ENCODE data around the gene VEPH1.
A peak's percentile ranks its signal among the peaks of the same experiment; 100 is the strongest.
"Not testable (repeated sequence)": the region's sequence is repeated elsewhere in the genome, so short reads cannot be mapped to it uniquely, and the experiment has no call there.

The VEPH1 gene

DNA sequence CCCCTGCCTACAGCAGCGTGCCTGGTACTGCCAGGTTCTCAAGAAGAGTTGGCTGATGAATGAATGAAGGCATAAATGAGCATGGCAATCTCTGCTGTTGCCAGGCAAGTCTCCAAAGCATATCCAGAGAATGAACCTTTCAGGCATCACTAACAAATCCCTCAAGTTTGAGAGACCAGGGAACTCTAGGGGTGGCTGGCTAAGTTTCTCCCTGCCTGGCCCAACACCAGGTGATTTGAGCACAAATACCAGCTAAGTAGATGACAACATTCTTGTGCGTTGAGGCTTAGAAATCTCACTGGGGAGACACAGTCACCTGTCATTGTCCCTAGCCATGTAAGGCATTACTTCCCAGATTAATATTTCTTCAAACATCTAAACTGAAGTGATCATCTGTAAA is 147.9 kb downstream of the VEPH1 start:
- DNase-seq (ENCODE audit: insufficient read length, low spot score), result no peak
- no peak for FAIRE-seq

DNA sequence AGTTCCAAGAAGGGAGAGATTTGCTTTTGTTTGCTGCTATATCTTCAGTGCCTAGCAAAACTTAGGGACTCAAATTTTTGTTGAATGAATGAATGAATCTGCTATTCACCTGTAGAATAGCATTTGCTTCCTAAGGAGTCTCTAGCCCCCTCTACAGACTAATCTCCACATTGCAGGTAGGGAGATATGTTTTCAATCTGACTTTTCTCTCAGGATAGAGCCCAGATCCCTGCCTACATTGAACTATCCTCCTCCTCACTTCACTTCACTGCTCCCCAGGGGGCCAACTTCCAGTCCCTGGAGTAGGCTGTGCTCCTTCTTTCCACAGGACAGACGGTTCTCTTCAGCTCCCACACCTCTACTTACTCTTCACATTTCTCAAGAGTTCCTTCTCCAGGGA is 148.5 kb downstream of the VEPH1 start:
- peak; percentile 33 for DNase-seq (ENCODE audit: insufficient read length, low spot score)
- no peak for FAIRE-seq

DNA sequence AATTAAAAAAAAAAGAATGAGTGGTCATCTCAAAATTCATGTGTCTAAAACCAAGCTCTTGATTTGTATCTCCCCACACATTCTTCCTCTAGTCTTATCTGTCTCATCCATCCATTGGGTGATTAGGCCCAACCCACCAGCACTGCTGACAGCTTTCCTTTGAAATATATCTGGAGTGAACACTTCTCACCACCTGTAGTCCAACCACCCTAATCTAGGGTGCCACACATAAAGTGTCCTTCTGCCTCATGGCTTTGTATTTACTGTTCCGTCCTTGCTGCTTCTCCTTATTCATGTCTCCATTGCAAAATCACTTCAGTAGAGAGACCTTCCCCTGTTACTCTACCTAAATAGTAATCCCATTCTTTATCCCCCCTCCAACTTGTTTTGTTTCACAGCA is 149.0 kb downstream of the VEPH1 start:
- FAIRE-seq, result no peak
- no peak for DNase-seq (ENCODE audit: insufficient read length, low spot score)

DNA sequence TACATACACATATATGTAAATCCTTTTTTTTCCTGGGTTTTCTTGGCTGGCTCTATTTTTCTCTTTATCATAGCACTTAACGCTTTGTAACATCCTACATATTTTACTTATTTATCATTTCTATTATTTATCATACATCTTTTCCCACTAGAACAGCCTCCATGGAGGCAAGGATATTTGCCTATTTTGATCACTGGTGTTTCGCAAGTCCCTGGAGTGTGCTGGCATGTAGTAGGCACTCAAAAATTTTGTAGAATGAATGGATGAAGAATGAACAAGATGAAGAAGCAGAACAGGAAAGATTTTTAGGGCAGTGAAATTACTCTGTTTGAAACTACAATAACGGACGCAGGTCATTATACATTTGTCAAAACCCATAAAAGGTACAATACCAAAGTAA is 149.6 kb downstream of the VEPH1 start:
- DNase-seq (ENCODE audit: insufficient read length, low spot score), result no peak
- no peak for FAIRE-seq

DNA sequence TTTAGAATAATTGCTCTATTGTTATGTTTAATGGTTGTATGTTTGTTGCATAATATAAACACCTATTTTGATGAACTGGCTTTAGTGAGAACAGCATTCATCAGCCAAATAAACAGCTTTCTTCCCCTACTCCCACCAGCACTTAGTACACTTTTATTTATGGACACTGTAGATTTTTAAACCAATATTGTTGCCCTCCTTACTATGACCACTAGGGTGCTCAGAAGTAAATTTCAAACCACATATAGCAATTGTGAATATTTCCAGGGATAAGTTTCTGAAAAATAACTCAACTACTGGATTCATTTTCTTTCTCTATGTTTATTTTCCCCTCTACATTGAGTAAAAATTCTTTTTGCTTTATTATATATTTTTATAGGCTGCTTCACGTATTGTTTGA is 151.2 kb downstream of the VEPH1 start:
- FAIRE-seq, result no peak
- DNase-seq (ENCODE audit: insufficient read length, low spot score), result no peak

DNA sequence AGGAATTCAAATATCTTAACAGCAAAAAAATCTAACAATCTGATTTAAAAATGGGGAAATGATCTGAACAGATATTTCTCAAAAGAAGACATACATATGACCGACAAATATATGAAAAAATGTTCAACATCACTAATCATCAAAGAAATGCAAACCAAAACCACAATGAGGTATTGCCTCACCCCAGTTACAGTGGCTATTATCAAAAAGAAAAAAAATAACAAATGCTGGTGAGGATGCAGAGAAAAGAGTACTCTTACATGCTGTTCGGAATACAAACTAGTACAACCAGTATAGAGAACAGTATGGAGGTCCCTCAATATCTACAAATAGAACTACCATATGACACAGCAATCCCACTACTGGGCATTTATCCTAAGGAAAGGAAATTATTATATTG is 152.6 kb downstream of the VEPH1 start:
- FAIRE-seq; DNase-seq (ENCODE audit: insufficient read length, low spot score): not testable (repeated sequence)

DNA sequence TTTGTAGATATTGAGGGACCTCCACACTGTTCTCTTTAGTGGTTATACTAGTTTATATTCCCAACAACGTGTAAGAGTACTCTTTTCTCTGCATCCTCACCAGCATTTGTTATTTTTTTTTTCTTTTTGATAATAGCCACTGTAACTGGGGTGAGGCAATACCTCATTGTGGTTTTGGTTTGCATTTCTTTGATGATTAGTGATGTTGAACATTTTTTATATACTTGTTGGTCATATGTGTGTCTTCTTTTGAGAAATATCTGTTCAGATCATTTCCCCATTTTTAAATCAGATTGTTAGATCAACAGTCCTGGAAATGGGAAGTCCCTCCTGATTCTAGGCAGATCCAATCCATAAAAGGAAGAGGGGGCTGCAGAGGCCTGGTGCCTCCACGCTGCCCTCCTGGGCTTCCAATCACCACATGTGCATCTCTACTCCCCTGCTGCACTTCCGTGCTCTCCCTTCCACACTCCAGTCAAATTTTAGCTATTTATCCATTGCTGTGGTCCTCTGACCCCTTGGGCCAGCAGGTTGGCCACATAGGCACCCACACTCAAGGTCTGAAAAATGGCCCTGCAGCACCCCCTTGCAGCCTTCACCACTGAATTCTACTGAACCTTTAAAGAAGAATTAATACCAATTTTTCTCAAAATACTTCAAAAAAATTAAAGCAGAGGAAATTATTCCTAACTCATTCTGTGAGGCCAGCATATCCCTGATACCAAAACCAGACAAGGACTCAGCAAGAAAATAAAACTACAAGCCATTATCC is 154.7 kb downstream of the VEPH1 start:
- not testable (repeated sequence) for FAIRE-seq; DNase-seq (ENCODE audit: insufficient read length, low spot score)

GRCh38 chr3:157347577-157348303 is 155.5 kb downstream of the VEPH1 start:
- FAIRE-seq (no peak), DNase-seq (ENCODE audit: insufficient read length, low spot score) (no peak)

DNA sequence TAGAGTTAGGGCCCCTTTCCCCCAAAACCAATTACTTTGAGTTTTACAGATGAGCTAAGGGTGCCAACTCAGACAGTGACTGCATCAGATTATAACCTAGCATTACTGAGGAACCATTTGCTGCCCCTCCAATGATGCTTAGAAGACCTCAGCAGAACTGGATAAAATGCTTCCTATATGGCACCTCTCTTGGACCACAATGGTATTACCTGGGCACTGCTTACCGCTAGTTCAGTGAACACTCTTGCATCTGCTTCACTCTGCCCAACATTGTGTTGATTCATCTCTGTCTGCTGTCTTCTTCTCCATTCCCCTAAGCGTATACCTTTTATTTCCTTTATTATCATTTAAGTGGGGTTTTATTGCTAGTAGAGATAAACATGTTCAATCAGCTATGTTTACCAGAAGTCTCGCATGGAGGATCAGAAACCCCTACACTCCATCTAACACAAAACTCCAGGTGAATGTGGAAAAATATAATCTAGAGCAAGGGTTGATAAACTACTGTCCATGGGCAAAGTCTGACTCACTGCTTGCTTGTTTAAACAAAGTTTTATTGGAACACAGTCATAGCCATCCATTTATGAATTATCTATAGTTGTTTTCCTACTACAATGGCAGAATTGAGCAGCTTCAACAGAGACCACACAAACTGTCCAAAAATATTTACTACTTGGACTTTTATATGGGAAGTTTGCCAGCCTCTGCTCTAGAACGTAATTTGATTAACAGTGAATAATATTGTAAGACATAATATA is 166.8 kb downstream of the VEPH1 start:
- FAIRE-seq (no peak), DNase-seq (ENCODE audit: insufficient read length, low spot score) (no peak)

DNA sequence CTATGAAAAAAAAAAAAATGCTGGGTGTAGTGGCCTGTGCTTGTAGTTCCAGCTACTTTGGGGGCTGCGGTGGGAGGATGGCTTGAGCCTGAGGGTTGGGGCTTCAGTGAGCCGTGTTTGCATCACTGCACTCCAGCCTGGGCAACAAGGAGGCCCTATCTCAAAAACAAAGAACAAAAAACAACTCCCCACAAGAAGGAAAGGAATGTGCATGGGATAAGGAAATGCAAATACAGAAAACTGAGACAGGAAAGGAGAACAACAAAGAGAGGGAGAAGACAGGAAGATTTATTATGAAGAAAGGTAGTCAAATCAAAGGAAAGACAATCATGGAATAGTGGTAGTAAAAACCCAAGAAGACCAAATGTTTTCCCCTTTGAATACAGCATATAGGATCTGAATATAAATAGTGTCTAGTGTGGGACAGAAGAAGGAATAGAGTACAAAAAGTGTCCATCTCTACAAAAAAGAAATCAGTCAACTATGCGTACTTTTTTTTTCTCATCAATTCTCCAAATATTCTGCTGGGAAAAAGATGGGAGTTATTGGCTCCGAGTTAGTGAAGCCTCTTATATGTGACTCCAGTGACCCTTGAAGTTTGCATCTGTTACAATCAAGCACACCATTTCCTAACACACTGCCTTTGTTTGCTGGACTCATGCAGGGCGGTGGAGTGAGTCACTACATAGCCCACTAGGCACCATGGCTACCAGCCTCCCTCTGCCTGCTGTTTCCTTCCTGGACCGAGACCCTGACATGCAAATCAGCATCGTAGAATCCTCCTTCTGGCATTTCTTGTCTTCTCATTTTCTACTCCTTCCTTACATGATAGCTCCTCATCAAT is 167.8 kb downstream of the VEPH1 start:
- peak; percentile 66 for FAIRE-seq
- DNase-seq (ENCODE audit: insufficient read length, low spot score), result peak; percentile 47

DNA sequence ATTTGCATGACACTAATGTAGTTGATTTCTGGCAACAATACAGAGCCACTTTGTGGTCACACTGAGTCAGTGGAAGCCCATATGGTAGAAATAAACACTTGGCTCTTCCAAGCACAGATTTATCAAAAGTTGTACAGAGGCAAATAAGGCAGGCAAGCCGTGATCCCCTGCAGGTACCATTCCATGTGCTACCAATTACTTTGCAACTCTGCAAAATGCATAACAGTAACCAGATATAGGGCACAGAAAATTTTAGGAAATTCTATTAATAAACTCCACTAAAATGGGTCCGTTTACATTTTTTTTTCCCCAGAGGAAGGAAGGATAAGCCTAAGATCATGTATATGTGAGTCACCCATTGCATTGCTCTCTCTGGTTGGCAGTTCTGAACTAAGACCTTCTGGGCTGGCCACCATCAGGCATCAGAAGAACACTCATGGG is 169.6 kb downstream of the VEPH1 start:
- no peak for FAIRE-seq

DNA sequence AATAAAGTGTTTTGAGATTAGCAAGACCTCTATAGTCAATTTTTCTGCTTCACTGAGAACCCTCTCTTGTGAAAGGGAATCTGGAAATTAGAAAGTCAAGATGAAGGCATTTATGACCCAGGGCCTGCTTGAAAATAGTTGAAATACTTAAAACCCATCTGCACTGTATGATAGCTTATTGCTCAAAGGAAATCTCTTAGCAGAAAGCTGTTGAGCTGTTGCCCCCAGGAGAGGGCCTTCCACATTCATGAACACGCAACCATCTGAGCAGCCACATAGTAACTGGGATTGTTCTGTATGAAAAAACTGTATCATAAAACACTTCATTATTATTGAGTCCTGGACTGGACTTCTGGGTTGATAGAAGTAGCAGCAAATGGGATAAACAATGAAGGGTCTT is 173.0 kb downstream of the VEPH1 start:
- DNase-seq (ENCODE audit: insufficient read length, low spot score), result no peak
- FAIRE-seq, result no peak

More for the DNA sequence above, 169.6 kb downstream of the VEPH1 start:
- DNase-seq (ENCODE audit: insufficient read length, low spot score), result no peak

DNA sequence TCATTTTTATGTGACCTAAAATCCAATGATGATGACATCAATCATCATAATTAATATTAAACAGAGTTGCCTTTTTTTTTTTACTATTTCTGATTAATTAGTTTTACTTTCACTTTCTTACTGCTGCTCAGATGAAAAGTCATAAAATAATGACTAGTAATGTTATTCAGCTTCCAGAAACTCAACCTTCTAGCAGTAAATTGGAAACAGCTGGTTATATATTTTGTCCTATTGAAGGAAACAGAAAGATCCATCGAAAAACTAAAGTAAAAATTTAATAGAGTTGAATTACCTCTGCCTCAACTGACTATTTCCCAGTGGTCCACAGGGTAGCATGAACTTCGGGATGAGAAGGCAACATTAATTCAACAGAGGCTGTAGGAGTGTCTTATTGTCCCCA is 173.7 kb downstream of the VEPH1 start:
- no peak for FAIRE-seq
- DNase-seq (ENCODE audit: insufficient read length, low spot score), result no peak

DNA sequence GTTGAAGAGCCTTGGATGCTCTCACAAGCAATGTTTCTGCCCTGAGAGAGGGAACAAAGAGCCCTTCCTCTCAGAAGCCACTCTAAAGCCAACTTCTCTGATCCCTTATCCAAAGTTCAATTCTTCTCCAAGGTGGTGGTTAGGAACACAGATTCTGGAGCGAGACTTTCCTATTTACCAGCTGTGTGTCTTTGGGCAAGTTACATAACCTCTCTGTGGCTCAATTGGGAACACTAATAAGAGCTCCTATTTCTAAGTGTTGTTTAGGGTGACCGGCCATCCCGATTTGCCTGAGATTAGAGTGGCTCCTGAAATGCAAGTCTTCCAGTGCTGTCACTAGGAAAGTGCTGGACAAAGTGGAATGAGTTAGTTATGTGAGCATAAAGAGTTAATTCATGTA is 175.4 kb downstream of the VEPH1 start:
- DNase-seq (ENCODE audit: insufficient read length, low spot score), result no peak
- FAIRE-seq, result no peak

- no peak for DNase-seq (ENCODE audit: insufficient read length, low spot score)
- no peak for FAIRE-seq
Measured at GRCh38 chr3:157327018-157327417, 176.2 kb downstream of the VEPH1 start.

GRCh38 chr3:157324869-157325268 is 178.3 kb downstream of the VEPH1 start:
- not testable (repeated sequence) for FAIRE-seq; DNase-seq (ENCODE audit: insufficient read length, low spot score)

DNA sequence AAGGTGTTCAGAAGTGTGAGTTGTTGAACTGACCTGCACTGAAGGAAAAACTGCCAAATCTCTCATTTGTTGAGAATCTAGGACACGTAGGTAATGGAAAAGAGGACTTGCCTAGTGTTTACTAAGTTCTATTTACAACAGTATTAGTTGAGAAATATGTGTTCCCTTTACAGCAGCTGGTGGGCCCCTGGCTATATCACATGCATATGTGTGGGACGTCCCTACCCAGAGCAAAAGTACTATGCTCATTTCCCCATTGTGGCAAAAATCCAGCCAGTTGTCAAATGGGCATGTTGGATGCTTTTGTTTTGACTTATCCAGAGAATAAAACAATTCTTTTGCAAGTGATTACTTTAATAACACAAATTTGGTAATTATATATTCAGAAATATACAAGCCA is 179.9 kb downstream of the VEPH1 start:
- DNase-seq (ENCODE audit: insufficient read length, low spot score) (no peak), FAIRE-seq (no peak)

GRCh38 chr3:157319672-157320071 is 183.5 kb downstream of the VEPH1 start:
- DNase-seq (ENCODE audit: insufficient read length, low spot score), result no peak
- FAIRE-seq, result no peak

GRCh38 chr3:157318639-157319288 is 184.5 kb downstream of the VEPH1 start:
- FAIRE-seq, result no peak
- no peak for DNase-seq (ENCODE audit: insufficient read length, low spot score)

- FAIRE-seq, result no peak
- DNase-seq (ENCODE audit: insufficient read length, low spot score), result no peak
Measured at GRCh38 chr3:157317895-157318294, 185.3 kb downstream of the VEPH1 start.

All from HTR-8/SVneo (cell line).